ENCODE results near the gene CANX.

The CANX gene

DNA sequence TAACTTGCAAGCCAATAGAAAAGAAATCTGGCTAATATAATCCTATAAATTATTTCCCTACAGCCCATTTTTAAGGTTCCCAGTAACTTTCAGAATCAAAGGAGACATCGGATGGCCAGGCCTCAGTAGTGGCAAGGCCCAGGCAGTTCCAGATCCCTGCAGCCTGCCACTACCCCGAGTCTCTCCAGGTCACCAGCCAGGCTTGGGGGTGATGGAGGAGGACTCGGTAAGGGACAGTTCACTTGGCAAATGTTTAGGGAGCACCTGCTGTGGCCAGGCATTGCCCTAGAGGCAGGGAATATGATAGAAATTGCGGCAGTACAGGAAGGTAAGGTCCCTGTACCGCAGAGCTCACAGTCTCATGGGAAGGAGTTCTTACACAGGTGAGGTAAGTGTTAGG is 79.8 kb downstream of the CANX start:
- DNase-seq (ENCODE audit: low read depth), result no peak

DNA sequence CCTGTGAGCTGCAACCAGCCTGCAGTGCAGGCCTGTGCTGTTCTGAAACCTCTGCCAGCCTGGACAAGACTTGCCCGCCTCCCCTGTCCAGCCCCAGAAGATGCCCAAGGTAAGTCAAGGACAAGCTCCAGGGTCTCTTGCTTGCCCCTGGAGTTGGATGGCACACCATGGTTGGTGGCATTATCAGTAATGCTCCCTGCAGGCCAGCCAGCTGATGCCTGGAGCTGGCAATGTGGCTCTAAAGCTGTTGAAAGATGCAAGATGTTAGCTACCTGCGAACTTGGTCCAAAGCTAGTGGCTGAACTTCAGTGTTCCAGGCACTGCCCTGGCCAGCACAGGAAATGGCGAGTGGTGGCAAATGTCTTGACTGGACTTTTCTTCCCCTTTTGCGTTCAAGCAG is 81.1 kb downstream of the CANX start:
- no peak for DNase-seq (ENCODE audit: low read depth)

DNA sequence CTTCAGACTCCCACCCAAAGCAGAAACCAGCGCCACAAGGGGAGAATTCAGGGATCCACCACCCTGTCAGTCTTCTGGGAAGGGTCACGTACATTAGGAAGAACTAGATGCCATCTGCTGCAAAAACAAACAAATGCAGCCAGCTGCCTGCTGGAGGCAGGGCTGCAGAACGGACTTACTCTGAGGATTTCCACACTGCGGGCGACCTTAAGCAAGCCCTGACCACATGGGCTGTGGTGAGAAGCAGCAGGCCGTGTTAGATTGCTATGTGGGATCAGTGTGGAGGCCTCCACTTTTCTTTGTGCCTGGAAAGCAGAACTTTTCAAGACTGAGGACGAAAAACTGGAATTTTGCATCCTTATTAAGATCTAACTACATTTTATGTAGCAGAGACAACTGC is 81.6 kb downstream of the CANX start:
- DNase-seq (ENCODE audit: low read depth), result no peak

Data from stromal cell of bone marrow (primary cell).